NCI-H2081 treated with DMSO at 0.1 percent for 48 hours (cell line): ENCODE measurements around the gene NTMT2.
"Not testable (repeated sequence)": the region's sequence is repeated elsewhere in the genome, so short reads cannot be mapped to it uniquely, and the experiment has no call there.

Source experiments
- DNase-seq: peaks from one replicate; lab custom pipeline; 2025; lab: John Stamatoyannopoulos, UW

Gene NTMT2

DNA sequence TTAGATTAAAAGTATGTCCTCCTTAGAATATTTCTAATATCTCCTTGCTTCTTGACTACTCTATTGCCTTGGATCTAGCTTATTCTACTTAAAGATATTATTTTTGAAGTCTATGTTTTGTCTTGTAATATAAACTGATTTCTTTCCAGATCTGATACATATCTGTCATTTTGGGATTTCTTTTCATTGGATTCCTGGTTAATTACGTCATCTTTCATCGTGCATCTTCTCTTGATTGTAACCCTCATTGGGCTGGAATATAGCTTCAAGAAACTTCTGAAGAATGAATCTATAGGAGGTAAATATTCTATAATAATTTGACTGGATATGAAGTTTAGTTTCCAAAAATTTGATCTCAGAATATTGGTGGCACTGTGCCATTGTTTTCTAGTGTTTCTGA, 12.1 kb downstream of the NTMT2 start:
- DNase-seq: no peak

DNA sequence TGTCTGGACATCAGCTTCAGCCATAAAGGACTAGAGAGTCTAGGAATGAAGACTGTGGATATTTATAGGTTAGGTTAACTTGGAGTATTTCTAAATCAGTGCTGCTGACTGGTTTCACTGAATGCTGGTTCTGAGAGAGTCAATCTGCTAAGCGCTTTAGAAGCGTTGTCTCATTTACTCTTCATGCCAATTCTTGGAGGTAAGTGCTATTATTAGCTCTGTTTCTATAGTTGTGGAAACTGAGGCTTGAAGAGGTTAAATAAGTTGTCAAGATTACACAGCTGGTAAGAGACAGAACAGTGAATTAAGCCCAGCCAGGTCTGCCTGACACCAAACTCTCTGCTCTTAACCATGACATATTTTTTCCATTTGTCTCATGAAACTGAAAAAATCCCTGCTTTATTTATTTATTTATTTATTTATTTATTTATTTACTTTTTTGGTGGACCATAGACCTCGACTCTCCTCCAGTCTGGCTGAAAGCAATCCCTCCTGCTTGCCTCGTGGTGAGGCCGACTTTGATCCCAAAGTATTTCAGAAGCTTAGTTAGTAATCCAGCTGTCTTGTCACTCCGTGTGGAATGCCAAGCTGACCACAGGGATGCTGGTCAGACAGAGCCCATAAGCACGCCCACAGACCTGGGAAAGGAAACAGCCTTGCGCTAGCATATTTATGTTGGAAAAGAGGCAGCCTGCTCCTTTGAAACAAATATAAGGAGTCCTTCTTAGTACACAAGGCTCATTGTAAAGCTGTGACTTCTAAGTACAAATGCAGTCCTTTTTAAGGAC, 16.9 kb downstream of the NTMT2 start:
- no peak for DNase-seq

DNA sequence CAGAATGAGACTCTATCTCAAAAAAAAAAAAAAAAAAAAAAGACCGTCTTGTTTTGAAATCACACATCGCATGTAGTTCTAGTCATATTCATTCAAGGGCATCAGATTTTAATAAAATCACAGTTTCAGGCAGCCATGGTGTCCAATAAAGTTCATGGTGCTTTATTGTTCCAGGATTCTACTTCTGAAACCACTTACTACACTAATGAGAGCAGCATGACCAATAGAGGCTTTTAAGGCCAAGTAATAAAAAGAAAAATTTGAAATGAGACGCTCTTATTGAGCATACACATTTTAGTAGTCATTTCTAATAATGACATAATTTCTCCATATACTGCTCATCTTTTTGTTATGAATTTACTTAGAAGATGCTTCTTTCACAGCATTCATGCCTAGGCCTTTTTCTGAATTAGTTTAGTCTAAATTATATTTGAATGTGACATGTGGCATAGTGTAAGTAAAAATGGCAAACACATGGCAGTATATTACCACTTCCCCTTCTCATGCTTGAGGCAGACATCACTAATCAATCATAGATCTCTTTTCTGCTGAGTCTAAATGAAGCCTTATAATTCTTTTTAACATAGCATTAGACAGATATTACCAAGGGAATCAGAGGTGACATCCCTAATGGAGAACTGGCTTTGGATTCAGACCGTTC, 18.5 kb downstream of the NTMT2 start:
- DNase-seq: no peak

DNA sequence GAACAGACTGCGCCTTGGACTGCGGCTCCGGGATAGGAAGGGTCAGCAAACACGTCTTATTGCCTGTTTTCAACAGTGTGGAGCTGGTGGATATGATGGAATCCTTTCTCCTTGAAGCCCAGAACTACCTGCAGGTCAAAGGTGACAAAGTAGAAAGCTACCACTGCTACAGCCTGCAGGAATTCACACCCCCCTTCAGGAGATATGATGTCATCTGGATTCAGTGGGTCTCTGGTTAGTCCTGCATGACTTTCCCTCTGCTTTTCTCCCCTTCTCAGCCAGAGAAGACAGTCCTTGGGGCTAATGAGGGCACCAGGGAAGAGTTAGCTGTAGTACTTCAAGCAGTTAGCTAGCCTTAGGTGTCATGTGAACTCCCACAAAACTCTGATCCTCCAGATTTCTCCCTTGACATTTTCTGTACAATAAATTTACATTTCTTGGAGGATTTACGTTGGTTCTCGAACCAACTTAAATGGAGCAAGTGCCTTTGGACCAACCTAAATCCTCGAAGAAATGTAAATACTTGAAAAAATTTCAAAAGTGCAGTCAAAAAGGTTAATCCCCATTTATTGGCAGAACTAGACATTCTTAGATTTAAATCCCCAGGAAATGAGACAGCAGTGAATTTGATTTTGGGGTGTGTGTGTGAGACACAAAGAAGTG, 20.9 kb downstream of the NTMT2 start:
- no peak for DNase-seq

DNA sequence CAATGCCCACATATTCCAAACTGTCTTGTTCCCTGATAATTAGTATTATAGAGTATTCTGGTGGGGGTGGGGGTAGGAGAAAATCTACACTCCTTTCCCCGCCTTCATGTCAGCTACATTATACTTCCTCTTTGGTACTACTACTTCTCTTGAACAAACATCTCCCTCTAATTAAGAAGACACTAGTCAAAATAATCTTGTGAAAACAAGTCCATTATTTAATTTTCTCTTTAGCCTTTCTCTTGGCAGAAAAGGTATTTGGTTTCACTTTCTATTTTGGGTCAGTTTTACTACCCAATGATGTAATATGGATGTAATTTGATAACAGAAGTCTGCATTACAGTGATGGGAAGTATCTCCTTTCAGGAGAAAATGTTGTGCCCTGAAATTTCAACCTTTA, 22.5 kb downstream of the NTMT2 start:
- DNase-seq: no peak

DNA sequence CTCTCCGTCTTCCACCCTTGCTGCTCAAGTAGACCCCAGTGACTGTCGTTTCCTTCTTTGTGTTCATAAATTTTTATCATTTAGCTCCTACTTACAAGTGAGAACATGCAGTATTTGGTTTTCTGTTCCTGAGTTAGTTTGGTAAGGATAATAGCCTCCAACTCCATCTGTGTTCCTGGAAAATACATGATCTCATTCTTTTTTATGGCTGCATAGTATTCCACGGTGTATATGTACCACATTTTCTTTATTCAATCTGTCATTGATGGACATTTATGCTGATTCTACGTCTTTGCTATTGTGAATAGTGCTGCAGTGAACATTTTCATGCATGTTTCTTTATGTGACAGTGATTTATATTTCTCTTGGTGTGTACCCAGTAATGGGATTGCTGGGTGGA, 24.8 kb downstream of the NTMT2 start:
- not testable (repeated sequence) for DNase-seq

DNA sequence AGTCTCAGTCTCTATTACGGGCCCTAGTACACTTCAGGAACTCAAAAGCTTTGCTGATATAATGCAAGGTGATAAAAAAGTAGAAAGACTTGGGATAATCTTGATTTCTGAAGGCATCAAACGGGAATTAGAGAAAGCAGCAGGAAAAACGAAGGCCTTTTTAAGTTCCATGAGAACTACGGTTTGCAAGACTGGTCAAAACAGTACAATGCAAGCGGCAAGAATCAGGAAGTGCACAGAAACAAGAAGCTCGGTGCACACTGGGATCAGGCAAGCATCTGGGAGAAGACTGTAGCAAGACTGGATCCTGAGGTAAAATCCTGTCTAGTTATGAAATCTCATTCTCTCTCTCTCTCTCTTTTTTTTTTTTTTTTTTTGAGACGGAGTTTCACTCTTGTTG, 28.6 kb downstream of the NTMT2 start:
- no peak for DNase-seq

DNA sequence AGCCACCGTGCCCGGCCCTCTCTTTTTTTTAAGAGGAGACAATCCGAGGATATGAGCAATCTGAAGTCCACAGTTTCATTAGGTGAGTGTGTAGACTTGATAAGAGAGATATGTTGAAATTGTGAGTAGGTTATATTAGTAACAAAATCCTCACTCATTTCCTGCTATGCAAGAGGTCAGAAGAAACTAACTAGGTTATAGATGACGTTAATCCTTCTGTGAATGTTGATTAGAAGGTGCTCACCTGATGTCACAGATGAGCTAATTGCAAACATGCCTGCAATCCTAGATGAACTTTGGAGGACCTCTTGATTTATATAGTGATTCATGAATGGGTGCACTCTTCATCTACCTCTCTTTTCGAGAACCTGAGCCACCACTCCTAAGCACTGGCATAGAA, 29.3 kb downstream of the NTMT2 start:
- no peak for DNase-seq

DNA sequence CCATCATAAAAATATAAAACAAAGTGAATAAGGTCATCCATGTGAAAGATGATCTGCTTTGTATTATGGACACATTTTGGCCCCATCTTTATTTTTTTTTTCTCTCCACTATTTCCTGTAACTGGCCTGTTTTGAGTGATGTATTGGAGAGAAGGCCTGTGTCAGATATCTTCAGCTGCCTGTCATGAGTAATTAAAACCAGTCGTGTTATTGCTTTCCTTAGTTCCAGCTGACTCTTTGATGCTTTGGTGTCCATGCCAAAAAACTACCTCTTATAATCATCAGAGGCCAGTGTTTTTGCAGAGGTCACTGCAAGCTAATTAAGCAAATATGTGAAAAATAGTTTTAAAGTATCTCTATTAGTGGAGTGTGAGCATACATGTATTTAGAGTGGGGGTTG, 29.7 kb downstream of the NTMT2 start:
- no peak for DNase-seq

DNA sequence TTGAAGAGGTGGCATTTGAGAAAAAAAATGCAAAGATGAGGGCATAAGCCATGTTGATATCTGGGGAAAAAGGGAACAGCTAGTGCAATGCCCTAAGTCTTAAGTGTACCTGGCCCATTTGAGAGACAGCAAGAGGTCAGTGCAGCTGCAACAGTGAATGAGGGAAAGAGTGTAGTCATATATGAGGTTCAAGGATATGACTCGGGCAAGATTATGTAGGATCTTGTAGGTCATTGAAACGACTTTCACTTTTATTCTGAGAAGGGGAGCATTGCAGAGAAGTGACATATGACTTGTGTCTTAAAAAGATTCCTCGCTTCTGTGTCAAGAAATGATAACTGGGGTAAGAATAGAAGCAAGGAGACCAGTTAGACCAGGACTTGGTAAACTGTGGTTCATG, 31.0 kb downstream of the NTMT2 start:
- DNase-seq: no peak

DNA sequence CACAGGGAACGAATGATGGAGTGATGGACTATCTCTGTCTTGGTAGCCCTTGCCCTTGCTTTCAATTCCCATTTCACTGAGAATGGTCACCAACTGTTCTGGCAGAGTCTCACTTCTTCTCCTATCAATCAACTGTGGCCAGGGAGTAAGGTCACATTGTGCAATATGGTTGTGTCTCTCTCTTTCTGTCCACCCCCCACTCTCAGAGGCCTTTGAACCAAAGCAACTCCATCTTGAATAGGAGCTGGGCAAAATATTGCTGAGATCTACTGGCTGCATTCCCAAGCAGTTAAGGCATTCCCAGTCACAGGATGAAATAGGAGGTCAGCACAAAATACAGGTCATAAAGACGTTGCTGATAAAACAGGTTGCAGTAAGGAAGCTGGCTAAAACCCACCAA, 36.7 kb downstream of the NTMT2 start:
- DNase-seq: no peak

DNA sequence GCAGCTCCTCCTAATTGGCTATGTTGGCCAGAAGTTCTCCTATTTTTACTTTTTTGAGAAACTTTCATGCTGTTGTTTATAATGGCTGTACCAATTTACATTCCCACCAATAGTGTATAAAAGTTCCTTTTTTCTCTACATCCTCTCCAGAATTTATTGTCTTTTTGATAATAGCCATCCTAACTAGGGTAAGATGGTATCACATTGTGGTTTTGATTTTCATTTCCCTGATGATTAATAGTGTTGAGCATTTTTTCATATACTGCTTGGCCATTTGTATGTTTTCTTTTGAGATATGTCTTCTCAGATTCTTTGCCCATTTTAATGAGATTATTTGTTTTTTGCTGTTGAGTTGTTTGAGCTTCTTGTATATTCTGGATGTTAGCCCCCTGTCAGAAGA, 46.8 kb downstream of the NTMT2 start:
- no peak for DNase-seq

DNA sequence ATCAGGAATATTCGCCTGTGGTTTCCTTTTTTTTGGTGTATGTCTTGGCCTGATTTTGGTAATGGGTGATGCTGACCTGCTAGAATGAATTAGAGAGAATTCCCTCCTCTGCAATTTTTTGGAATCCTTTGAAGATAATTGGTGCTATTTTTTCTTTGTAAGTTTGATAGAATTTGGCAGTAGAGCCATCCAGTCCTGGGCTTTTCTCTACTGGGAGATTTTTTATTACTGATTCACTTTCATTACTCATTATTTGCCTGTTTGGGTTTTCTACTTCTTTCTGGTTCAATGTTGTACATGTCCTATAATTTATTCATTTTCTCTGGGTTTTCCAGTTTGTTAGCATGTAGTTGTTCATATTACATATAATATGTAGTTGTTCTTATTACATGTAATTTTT, 48.7 kb downstream of the NTMT2 start:
- DNase-seq: no peak

DNA sequence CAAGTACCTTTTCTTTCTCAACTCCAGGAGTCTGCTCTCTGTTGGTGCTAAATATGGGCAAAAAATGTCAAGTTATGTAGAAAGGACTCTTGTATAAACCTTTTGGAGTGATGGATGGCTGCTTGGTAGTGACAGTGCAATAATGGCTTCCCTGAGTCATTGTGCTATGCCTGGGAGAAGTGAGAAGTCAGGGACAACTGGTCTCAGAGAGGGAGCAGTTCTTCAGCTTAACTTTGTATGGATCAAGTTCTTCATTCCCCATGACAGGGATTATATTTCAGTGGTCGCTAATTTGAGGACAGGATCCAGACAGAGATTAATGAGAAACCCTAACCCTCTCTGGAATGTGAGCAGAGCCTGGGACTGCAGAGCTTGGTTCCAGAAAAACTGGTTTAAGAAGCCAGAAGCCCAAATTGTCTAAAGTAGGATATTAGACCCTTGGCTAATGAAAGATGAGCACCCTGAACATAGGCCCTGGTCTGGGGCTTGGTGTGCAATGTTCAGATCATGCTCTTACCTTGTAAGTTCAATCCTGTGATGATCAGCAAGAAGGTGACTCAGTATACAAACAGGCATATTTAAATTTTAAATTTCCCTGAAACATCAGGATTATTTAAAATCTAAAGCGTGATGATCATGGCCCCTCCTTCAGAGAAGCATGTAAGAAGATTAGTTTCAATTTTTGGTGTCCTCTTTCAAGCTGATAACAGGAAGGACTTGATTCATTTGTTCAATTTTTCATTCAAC, 50.9 kb downstream of the NTMT2 start:
- no peak for DNase-seq

DNA sequence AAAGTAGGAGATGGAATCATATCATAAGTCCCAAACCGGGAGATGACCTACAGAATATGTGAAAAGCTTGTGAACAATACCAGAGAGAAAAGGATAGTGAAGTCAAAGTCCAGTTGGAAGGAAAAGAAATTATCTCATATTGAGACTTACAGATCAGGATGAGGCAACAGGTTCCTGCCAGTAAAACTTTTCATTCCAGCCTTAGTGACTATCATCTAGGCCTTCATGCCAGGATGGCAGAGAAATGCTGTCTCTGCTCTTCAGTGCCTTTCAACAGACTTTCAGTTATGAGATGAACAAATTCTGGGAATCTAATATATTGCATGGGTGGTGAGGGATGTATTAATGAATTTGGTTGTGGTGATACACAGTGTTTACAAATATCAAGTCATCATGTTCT, 52.3 kb downstream of the NTMT2 start:
- no peak for DNase-seq

DNA sequence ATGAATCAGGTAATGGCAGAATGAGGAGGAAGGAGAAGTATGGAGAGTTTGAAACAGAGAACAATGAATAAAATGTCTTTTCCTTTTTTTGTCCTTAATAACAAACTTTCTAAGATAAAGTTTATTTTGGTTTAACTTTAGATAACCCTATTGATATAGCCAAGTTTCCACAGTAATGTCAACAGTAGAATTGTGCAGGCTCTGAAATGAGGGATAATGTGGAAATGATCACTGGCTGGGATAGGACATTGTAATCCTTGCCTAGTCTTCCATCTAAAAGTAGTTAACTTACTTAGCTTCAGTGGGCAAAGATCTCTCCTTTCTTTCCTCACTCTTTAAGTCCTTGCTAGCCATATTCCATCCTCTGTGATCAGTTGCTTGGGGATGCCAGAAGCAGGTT, 52.8 kb downstream of the NTMT2 start:
- no peak for DNase-seq

DNA sequence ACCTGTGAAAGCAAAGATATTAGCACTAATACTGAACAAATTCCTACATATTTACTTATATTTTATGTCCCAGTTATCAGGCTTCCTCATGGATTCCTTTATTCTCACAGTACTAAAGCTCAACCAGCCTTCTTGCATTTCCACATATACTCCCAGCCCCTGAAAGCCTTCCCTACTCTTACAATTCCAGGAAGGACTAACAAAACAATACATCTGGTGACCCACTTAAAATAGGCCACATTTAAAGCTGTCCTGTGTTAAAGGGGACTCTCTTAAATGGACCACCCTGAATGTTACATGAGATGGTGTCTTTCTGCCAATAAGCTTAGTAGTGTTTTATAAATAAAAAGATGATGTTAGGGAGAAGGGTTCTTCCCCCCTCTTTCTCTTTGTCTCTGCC, 54.4 kb downstream of the NTMT2 start:
- no peak for DNase-seq

DNA sequence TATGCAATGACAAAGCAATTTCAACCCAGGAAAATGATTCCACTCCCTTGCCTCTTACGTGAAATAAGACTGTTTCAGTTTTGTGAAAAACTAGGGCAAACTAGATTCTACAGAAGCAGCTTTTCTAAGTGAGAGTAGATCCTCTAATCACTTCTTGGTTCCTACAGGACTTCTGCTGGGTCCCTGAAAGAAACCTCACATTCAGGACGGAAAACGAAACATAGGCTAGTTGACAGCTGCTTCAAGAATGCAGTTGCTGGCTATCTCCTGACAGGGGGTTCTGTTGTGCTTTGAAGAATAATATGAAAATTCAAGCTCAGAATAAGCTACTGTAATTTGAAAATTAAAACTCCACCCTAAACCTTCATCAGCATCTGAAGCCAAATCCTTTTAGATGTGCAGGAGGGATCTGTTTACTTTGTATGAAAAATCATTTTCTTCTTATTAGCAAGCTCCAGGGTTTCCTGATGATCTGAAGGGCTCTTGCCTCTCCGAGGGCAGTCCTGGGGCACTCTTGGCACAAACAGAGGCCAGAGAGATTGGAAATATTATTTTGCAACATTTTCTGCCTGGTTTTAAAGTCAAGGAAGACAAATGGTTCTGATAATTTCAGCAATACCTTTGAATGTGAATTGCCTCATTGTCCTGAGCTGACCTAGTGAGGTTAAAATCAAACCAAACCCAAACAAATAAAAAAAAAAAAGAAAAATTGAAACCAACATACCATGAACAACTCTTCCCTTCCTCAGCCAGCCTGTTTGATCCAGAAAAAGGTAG, 55.0 kb downstream of the NTMT2 start:
- no peak for DNase-seq

DNA sequence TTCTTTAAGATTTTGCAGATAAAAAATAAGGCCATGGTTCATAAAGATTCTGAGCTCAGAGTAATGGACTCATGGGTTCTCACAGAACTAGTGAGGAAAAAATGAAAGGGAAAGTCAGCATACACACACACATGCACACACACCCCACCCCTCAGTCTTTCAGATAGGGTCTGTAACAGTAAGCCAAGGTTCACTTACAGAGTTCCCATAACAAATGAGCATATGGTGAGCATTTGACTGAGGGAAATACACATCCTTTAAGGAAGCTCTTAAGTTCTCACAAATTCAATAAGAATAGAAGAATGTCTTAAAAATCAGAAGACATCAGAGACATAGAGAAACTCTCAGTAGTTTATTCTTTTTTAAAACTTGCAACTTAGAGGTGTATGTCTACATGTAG, 57.9 kb downstream of the NTMT2 start:
- no peak for DNase-seq

DNA sequence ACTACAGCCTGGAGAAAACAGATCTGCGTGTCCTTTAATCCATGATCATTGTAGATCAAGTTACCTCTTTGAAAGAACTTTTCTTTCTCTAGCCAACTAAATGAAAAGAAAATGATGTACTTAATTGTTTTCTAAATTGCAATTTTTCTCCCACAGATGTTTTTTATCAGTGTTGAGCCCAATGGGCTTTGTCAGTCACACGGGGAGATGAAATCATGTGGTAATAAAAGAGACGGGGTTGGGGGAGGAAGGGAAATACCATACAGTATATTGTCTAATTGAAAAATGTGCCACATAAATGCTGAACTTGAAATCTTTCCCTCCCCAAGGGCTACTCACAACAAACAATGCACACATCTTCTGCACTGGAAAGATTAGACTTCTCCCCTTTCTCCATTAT, 58.4 kb downstream of the NTMT2 start:
- DNase-seq: no peak

DNA sequence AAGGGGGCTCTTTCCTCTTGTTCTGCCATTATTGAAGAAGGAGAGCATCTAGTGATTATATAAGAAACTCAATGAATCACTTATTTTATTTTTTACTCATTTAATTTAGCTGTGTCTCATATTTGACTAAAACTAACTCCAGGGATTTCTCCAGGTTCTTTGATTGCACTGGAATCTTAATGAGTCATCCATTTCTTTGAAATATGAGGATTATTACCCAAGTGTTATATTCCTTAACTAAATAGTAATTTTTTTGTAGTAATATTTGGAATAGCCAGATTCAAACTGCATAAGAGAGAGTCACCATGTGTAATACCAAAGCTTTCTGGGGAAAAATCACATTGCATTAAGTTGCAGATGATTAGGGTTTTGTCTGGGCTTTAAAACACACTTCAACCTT, 59.5 kb downstream of the NTMT2 start:
- no peak for DNase-seq

DNA sequence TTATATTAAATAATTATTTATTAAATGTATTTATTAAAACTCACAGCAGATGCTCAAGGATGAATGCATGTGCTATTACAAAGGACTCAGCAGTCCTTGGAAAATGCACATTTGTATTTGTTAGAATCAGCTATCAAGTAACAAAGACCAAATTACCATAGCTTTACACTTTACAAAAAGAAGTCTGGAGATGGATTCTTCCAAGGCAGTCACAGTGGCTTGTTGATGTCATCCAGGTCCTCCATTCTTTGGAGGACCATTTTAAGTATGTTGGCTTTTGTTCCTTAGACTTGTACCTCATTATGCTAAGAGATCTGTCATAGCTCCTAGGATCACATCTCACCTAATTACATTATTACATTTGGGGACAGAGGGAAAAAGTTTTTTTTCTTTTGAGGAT, 63.4 kb downstream of the NTMT2 start:
- no peak for DNase-seq
